Testis (tissue), 3 donors: ENCODE results near the gene ITIH5. TPM values are rescaled to one million over a fixed set of nuclear protein-coding genes. Genes with fewer than 3 reads are reported as not detected.
A peak's percentile ranks its signal among the peaks of the same experiment; 100 is the strongest.

Experiments
- DNase-seq: peaks from one replicate; pipeline ENCODE4 v3.0.0-alpha.2; 2019
- H3K27ac ChIP-seq, 2 donors: fragments of 200-600 bp; sonication (generic); one replicate each; pipeline ENCODE4 v1.5.1; 2019
- H3K27me3 ChIP-seq: fragments of 200-600 bp; sonication (generic); one replicate; pipeline ENCODE4 v1.5.1; 2019
- H3K36me3 ChIP-seq: fragments of 200-600 bp; sonication (generic); one replicate; pipeline ENCODE4 v1.5.1; 2017; ENCODE audit warnings: low read depth; ENCODE audit errors: missing control alignments
- H3K4me1 ChIP-seq: fragments of 200-600 bp; sonication (generic); one replicate; pipeline ENCODE4 v1.5.1; 2019
- H3K4me3 ChIP-seq, 2 donors: fragments of 200-600 bp; sonication (generic); one replicate each; pipeline ENCODE4 v1.5.1; 2017 to 2019
- H3K9me3 ChIP-seq: fragments of 200-600 bp; sonication (generic); one replicate; pipeline ENCODE4 v1.5.1; 2017
- CTCF ChIP-seq, 3 experiments: fragments of 450-650 bp in 2 of 3; fragments of 200-600 bp in 1 of 3; sonication (generic) in 1 of 3; IDR thresholded peaks; one replicate each; pipeline ENCODE4 v1.5.1; 2016 to 2019; ENCODE audit warnings: antibody characterized with exemption in 3 of 3, mild to moderate bottlenecking in 2 of 3, moderate library complexity in 1 of 3
- POLR2A ChIP-seq: fragments of 450-650 bp; IDR thresholded peaks from one replicate; pipeline ENCODE4 v1.6.1; 2017; ENCODE audit warnings: antibody characterized with exemption, mild to moderate bottlenecking, moderate library complexity
- WGBS, 2 donors: methylation state at CpG; one replicate each; pipeline ENCODE4 v1.1.5; 2018; 5-methylcytosine and 5-hydroxymethylcytosine counted together
- intact Hi-C: fragments of 100-400 bp; cut with DNase I; formaldehyde crosslinking; loops from one replicate; pipeline ENCODE4 v1.15.1; 2023; ENCODE audit warnings: low total_unique reads
- polyA plus RNA-seq: library from polyadenylated mRNA; stranded (reverse); fragments of 350-450 nt; fragmentation: Illumina TruSeq; extraction: RNeasy Lipid Tissue Mini Kit (QIAGEN cat#74804); gene quantifications from one replicate; pipeline ENCODE4 v1.2.3, GENCODE V29; 2014; ENCODE audit warnings: low read depth, low replicate concordance; ENCODE audit not compliant: insufficient read depth
- total RNA-seq, 2 donors: library from RNA; depleted of rRNA; stranded (reverse); fragments of >200 nt; gene quantifications; one replicate each; pipeline ENCODE4 v1.2.3, GENCODE V29; 2016

ITIH5 gene
- total and polyA plus RNA-seq, 3 donors from 2014 or later, result 28.0 to 38.1 (median 28.0) TPM

- Histone ChIP-seq H3K9me3 (no peaks in the 10 kb centered on the region), H3K4me1 (no peaks in the 10 kb centered on the region), H3K27ac (no peak overlapping the region), H3K27me3 (no peaks in the 10 kb centered on the region), H3K36me3 (no peaks in the 10 kb centered on the region), H3K4me3 (no peak overlapping the region)
- no peak for DNase-seq
- intact Hi-C loops, result loop anchor here (5.0 kb wide), 1 partner anchor 160 kb away; no protein-coding TSS in a partner anchor
- 78 to 90% methylated on average over 1 of the region's 1 CpG for WGBS, 2 donors
- no peak for TF ChIP-seq CTCF (IDR thresholded peaks at IDR 0.05)
- no peak for TF ChIP-seq POLR2A
Measured at GRCh38 chr10:7527468-7527867, 139.3 kb downstream of the ITIH5 start.

- TF ChIP-seq POLR2A (no peak), CTCF (IDR thresholded peaks at IDR 0.05) (no peak)
- Histone ChIP-seq H3K36me3 (no peaks in the 10 kb centered on the region), H3K4me3 (no peak overlapping the region), H3K27ac (no peak overlapping the region), H3K27me3 (no peaks in the 10 kb centered on the region), H3K9me3 (no peaks in the 10 kb centered on the region), H3K4me1 (no peaks in the 10 kb centered on the region)
- no peak for DNase-seq
- intact Hi-C loops, result loop anchor here (5.0 kb wide), 1 partner anchor 161 kb away; no protein-coding TSS in a partner anchor
- 71 to 76% methylated on average over 17 to 19 of the region's 19 CpGs for WGBS, 2 donors
Measured at GRCh38 chr10:7526017-7526400, 140.8 kb downstream of the ITIH5 start.

GRCh38 chr10:7525314-7526016 lies 141.3 kb downstream of the ITIH5 start:
- Histone ChIP-seq H3K9me3 (no peaks in the 10 kb centered on the region), H3K4me3 (no peak overlapping the region), H3K27me3 (no peaks in the 10 kb centered on the region), H3K4me1 (no peaks in the 10 kb centered on the region), H3K27ac (no peak overlapping the region), H3K36me3 (no peaks in the 10 kb centered on the region)
- peak; percentile 85 for DNase-seq
- TF ChIP-seq CTCF (IDR thresholded peaks at IDR 0.05), result peak; percentile 77 to 91 (median 85)
- TF ChIP-seq POLR2A, result no peak
- 28 to 37% methylated on average over 16 of the region's 16 CpGs for WGBS, 2 donors
- intact Hi-C loops, result loop anchor here (5.0 kb wide), 1 partner anchor 162 kb away; no protein-coding TSS in a partner anchor

- DNase-seq, result no peak
- intact Hi-C loops, result no loop called here
- WGBS, 2 donors, result 77 to 78% methylated on average over 4 of the region's 4 CpGs
- no peak overlapping the region for H3K27ac ChIP-seq
- no peaks in the 10 kb centered on the region for H3K27me3 ChIP-seq
- no peaks in the 10 kb centered on the region for H3K36me3 ChIP-seq
- H3K9me3 ChIP-seq, result no peaks in the 10 kb centered on the region
- H3K4me1 ChIP-seq, result no peaks in the 10 kb centered on the region
- H3K4me3 ChIP-seq, result no peak overlapping the region
- TF ChIP-seq POLR2A (no peak), CTCF (IDR thresholded peaks at IDR 0.05) (no peak)
Measured at GRCh38 chr10:7523656-7524055, 143.1 kb downstream of the ITIH5 start.
